SK-N-SH (cell line): ENCODE results near the gene GBX1. TPM values are rescaled to one million over a fixed set of nuclear protein-coding genes. Genes with fewer than 3 reads are reported as not detected.

Experiments
- CTCF ChIA-PET: fragments of 300-600, 350-600 bp; formaldehyde crosslinking; extraction: SDS; loops from one replicate; lab custom pipeline; 2021; lab: Yijun Ruan, JAX
- POLR2A ChIA-PET: fragments of 350-600 bp; sonication (Branson Sonifier 250); formaldehyde crosslinking; extraction: SDS; loops from one replicate; lab custom pipeline; 2020; ENCODE audit warnings: antibody characterized with exemption, inconsistent platforms; lab: Yijun Ruan, JAX
- DNase-seq: peaks from one replicate; pipeline ENCODE4 v3.0.0; 2012
- H2AFZ ChIP-seq: fragments of 200-600 bp; sonication (generic); 2 replicates; pipeline ENCODE4 v1.8.1; 2016; ENCODE audit warnings: antibody characterized with exemption, mild to moderate bottlenecking, low read depth
- H3F3A ChIP-seq: fragments of 200-600 bp; sonication (generic); replicated peaks from 2 replicates; pipeline ENCODE3; 2016; ENCODE audit warnings: antibody characterized with exemption, mild to moderate bottlenecking; ENCODE audit not compliant: insufficient read depth
- H3K27ac ChIP-seq, 2 experiments: fragments of 200-500 bp in 1 of 2; fragments of 200-600 bp in 1 of 2; sonication (Bioruptor generic) in 1 of 2; sonication (generic), shearing (Covaris generic) in 1 of 2; 2 replicates each; pipeline versions ENCODE4 v1.5.1 to v1.6.1; 2014 to 2016; ENCODE audit warnings: low read depth in 2 of 2, inconsistent platforms in 1 of 2, low read length in 1 of 2, mild to moderate bottlenecking in 1 of 2, mixed read lengths in 1 of 2
- H3K27me3 ChIP-seq: fragments of 200-600 bp; sonication (generic), shearing (Covaris generic); 2 replicates; pipeline ENCODE4 v1.6.1; 2016; ENCODE audit warnings: mixed run types; ENCODE audit not compliant: insufficient read depth
- H3K36me3 ChIP-seq, 2 experiments: fragments of 200-500 bp in 1 of 2; fragments of 200-600 bp in 1 of 2; sonication (Bioruptor generic) in 1 of 2; sonication (generic) in 1 of 2; replicated peaks in 1 of 2; 2 replicates each; pipeline versions ENCODE3 to v1.5.1; 2014 to 2016; ENCODE audit warnings: low read length in 1 of 2, mild to moderate bottlenecking in 1 of 2; ENCODE audit not compliant: insufficient read depth in 2 of 2, control insufficient read depth in 1 of 2
- H3K4me1 ChIP-seq, 2 experiments: fragments of 200-500 bp in 1 of 2; fragments of 200-600 bp in 1 of 2; sonication (Bioruptor generic) in 1 of 2; sonication (generic), shearing (Covaris generic) in 1 of 2; 2 replicates each; pipeline versions ENCODE4 v1.5.1 to v1.6.1; 2014 to 2016; ENCODE audit warnings: low read depth in 1 of 2, low read length in 1 of 2, mixed run types in 1 of 2; ENCODE audit not compliant: insufficient read depth in 2 of 2, control insufficient read depth in 1 of 2
- H3K4me2 ChIP-seq: fragments of 200-600 bp; sonication (generic), shearing (Covaris generic); 2 replicates; pipeline ENCODE4 v1.6.1; 2017; ENCODE audit warnings: mixed run types
- H3K4me3 ChIP-seq, 2 experiments: fragments of 200-500 bp in 1 of 2; fragments of 200-600 bp in 1 of 2; sonication (Bioruptor generic) in 1 of 2; sonication (generic), shearing (Covaris generic) in 1 of 2; 2 replicates each; pipeline versions ENCODE4 v1.5.1 to v1.8.1; 2014 to 2016; ENCODE audit warnings: low read depth in 2 of 2, inconsistent platforms in 1 of 2, low read length in 1 of 2, mild to moderate bottlenecking in 1 of 2, mixed read lengths in 1 of 2, moderate library complexity in 1 of 2
- H3K79me2 ChIP-seq: fragments of 200-600 bp; sonication (generic); 2 replicates; pipeline ENCODE4 v1.8.1; 2017; ENCODE audit warnings: mild to moderate bottlenecking; ENCODE audit not compliant: insufficient read depth
- H3K9ac ChIP-seq: fragments of 200-600 bp; sonication (generic); 2 replicates; pipeline ENCODE4 v1.6.1; 2017; ENCODE audit warnings: mixed run types
- H3K9me2 ChIP-seq: fragments of 200-600 bp; sonication (generic); 2 replicates; pipeline ENCODE4 v1.6.1; 2017; ENCODE audit warnings: mixed run types
- H3K9me3 ChIP-seq: fragments of 200-600 bp; sonication (generic); 2 replicates; pipeline ENCODE4 v1.6.1; 2017; ENCODE audit warnings: mixed run types, mild to moderate bottlenecking, moderate library complexity
- H4K20me1 ChIP-seq: fragments of 200-600 bp; sonication (generic); 2 replicates; pipeline ENCODE4 v1.6.1; 2017; ENCODE audit warnings: mild to moderate bottlenecking, mixed run types; ENCODE audit not compliant: insufficient read depth
- CHD2 ChIP-seq: fragments of 150-350 bp; IDR thresholded peaks from 2 replicates; pipeline ENCODE4 v1.6.1; 2018; ENCODE audit warnings: low read length; ENCODE audit not compliant: partially characterized antibody
- EP300 ChIP-seq, 2 experiments: IDR thresholded peaks; 2 replicates each; pipeline versions ENCODE4 v1.4.0 to v1.6.1; 2012; ENCODE audit warnings: borderline replicate concordance in 1 of 2, low read depth in 1 of 2, low read length in 1 of 2
- FOSL2 ChIP-seq: IDR thresholded peaks from 2 replicates; pipeline ENCODE4 v1.4.0; 2012; ENCODE audit warnings: low read depth, mild to moderate bottlenecking, moderate library complexity, borderline replicate concordance
- GATA2 ChIP-seq: sonication (generic); formaldehyde crosslinking; IDR thresholded peaks from 2 replicates; pipeline ENCODE4 v1.5.0; 2020; ENCODE audit warnings: mild to moderate bottlenecking, missing genetic modification reagents
- MAX ChIP-seq: IDR thresholded peaks from 2 replicates; pipeline ENCODE4 v1.4.0; 2012; ENCODE audit warnings: low read depth
- NFIC ChIP-seq: IDR thresholded peaks from 2 replicates; pipeline ENCODE4 v1.4.0; 2012; ENCODE audit warnings: borderline replicate concordance
- RAD21 ChIP-seq: IDR thresholded peaks from 2 replicates; pipeline ENCODE4 v1.6.1; 2012; ENCODE audit warnings: mild to moderate bottlenecking, low read length
- REST ChIP-seq: IDR thresholded peaks from 2 replicates; pipeline ENCODE4 v1.6.1; 2012; ENCODE audit warnings: mild to moderate bottlenecking, low read depth, low read length, moderate library complexity
- RFX5 ChIP-seq: IDR thresholded peaks from 2 replicates; pipeline ENCODE4 v1.6.1; 2012; ENCODE audit warnings: mild to moderate bottlenecking, improper control_type of control experiment, low read length
- RXRA ChIP-seq: IDR thresholded peaks from 2 replicates; pipeline ENCODE4 v1.4.0; 2012; ENCODE audit warnings: low read depth, mild to moderate bottlenecking, borderline replicate concordance
- TAF1 ChIP-seq: IDR thresholded peaks from 2 replicates; pipeline ENCODE4 v1.6.1; 2012; ENCODE audit warnings: low read depth, mild to moderate bottlenecking, low read length, moderate library complexity, borderline replicate concordance
- USF1 ChIP-seq: IDR thresholded peaks from 2 replicates; pipeline ENCODE4 v1.4.0; 2012; ENCODE audit warnings: low read depth, borderline replicate concordance
- WGBS: methylation state at CpG from one replicate; pipeline ENCODE4 v1.1.6; 2017; ENCODE audit warnings: low lambda C conversion rate; 5-methylcytosine and 5-hydroxymethylcytosine counted together
- polyA plus RNA-seq, 3 experiments: library from polyadenylated mRNA; depleted of rRNA; stranded (reverse); fragments of >200 nt; gene quantifications; 2 replicates each; pipeline ENCODE4 v1.2.3, GENCODE V29; 2012

Gene GBX1
- polyA plus RNA-seq, 1 of the 3 experiments (the other 2 are of a cell fraction), result not detected

GRCh38 chr7:151126491-151127137 lies 40.9 kb downstream of the GBX1 start:
- TF ChIP-seq TAF1, result no peak
- no peak for TF ChIP-seq NFIC
- no peak for TF ChIP-seq RFX5
- no peak for TF ChIP-seq USF1
- TF ChIP-seq EP300 (IDR thresholded peaks at IDR 0.05; ENCODE audit: borderline replicate concordance in 1 of 2, low read depth in 1 of 2, low read length in 1 of 2), result no peak
- no peak for TF ChIP-seq RXRA
- no peak for TF ChIP-seq RAD21
- TF ChIP-seq GATA2 (CRISPR knock-in tag), result no peak
- no peak for TF ChIP-seq MAX
- no peak for TF ChIP-seq FOSL2
- TF ChIP-seq CHD2, result no peak
- TF ChIP-seq REST, result no peak
- TF ChIP-seq, all 33 proteins: peak for 0
- Histone ChIP-seq H3K9me3 (no peaks in the 10 kb centered on the region), H3K4me3 (no peak overlapping the region), H3K4me2 (no peak overlapping the region), H3K79me2 (peaks cover 18% of the 10 kb centered on the region; the same call in 1 of the 2 replicates), H3K9me2 (no peaks in the 10 kb centered on the region), H3K27me3 (no peaks in the 10 kb centered on the region), H3K4me1 (peaks cover 0 to 19% of the 10 kb centered on the region in 2 experiments; a peak in 1 of 4 replicates), H4K20me1 (peaks cover 24% of the 10 kb centered on the region), H3K27ac (no peak overlapping the region), H3K9ac (no peak overlapping the region), H2AFZ (no peak overlapping the region), H3F3A (peaks cover 4% of the 10 kb centered on the region), H3K36me3 (peaks cover 33 to 83% of the 10 kb centered on the region in 2 experiments)
- 96% methylated on average over 19 of the region's 19 CpGs for WGBS
- ChIA-PET POLR2A (no interaction called here), CTCF (interaction anchor here (1.1 to 18.0 kb wide), 5 partner anchors 16 to 118 kb away, joined by 4 to 243 read pairs (median 13); partner anchors contain the start of gene GBX1)
- no peak for DNase-seq
